ENCODE data around the gene AGBL4. TPM values are rescaled to one million over a fixed set of nuclear protein-coding genes. Genes with fewer than 3 reads are reported as not detected.

The AGBL4 gene
- polyA plus RNA-seq, 1 donor (not counting 4 experiments of a cell fraction or from before 2014, with no cell fraction given), result not detected

- DNase-seq (ENCODE audit: low read depth, low spot score) (no peak), FAIRE-seq (no peak)
- no peaks in the 10 kb centered on the region for H3K27me3 ChIP-seq (ENCODE audit: control insufficient read depth, extremely low read depth, insufficient read depth, low read length)
- no peaks in the 10 kb centered on the region for H3K9me1 ChIP-seq (ENCODE audit: control insufficient read depth, extremely low read depth, insufficient read depth, low read length)
- H3K4me3 ChIP-seq (ENCODE audit: control insufficient read depth in 2 of 3, extremely low read depth in 1 of 3, insufficient read depth in 2 of 3, low read depth in 1 of 3, low read length in 3 of 3), result no peak overlapping the region
- H3K27ac ChIP-seq (ENCODE audit: control insufficient read depth, insufficient read depth, low read length), result no peak overlapping the region
- no peak for TF ChIP-seq CTCF (optimal IDR thresholded peaks at IDR 0.05 in 1 of 3, IDR thresholded peaks at IDR 0.05 in 1 of 3, conservative IDR thresholded peaks at IDR 0.05 in 1 of 3; ENCODE audit: extremely low read depth in 1 of 3, insufficient read depth in 2 of 3, low read length in 3 of 3)
- TF ChIP-seq EZH2 (IDR thresholded peaks at IDR 0.05; ENCODE audit: low read length), result no peak
- no peaks in the 10 kb centered on the region for H3K4me1 ChIP-seq (ENCODE audit: control insufficient read depth, extremely low read depth, insufficient read depth, low read length)
- no peak overlapping the region for H3K9ac ChIP-seq (ENCODE audit: control insufficient read depth, extremely low read depth, insufficient read depth, low read length)
- H3K9me3 ChIP-seq (ENCODE audit: control insufficient read depth, low read depth, low read length), result no peaks in the 10 kb centered on the region
- no peaks in the 10 kb centered on the region for H3K79me2 ChIP-seq (ENCODE audit: control insufficient read depth, insufficient read depth, low read length)
- H3K36me3 ChIP-seq (ENCODE audit: control insufficient read depth in 2 of 2, extremely low read depth in 1 of 2, insufficient read depth in 2 of 2, low read length in 2 of 2), result no peaks in the 10 kb centered on the region
- dilution Hi-C loops (cut with MboI; ENCODE audit: extremely low pct_ligation_motif_present, low sequenced_read_pairs), result no loop called here
- no peaks in the 10 kb centered on the region for H4K20me1 ChIP-seq (ENCODE audit: control insufficient read depth, extremely low read depth, insufficient read depth, low read length)
- no peak overlapping the region for H2AFZ ChIP-seq (ENCODE audit: control insufficient read depth, low read length)
- H3K4me2 ChIP-seq (ENCODE audit: control insufficient read depth, extremely low read depth, insufficient read depth, low read depth, low read length), result no peak overlapping the region
Measured at GRCh38 chr1:48765335-48765734, 1258.4 kb downstream of the AGBL4 start.

- no peak overlapping the region for H2AFZ ChIP-seq (ENCODE audit: control insufficient read depth, low read length)
- no peaks in the 10 kb centered on the region for H3K9me1 ChIP-seq (ENCODE audit: control insufficient read depth, extremely low read depth, insufficient read depth, low read length)
- H3K27ac ChIP-seq (ENCODE audit: control insufficient read depth, insufficient read depth, low read length), result no peak overlapping the region
- dilution Hi-C loops (cut with MboI; ENCODE audit: extremely low pct_ligation_motif_present, low sequenced_read_pairs), result no loop called here
- no peaks in the 10 kb centered on the region for H3K79me2 ChIP-seq (ENCODE audit: control insufficient read depth, insufficient read depth, low read length)
- TF ChIP-seq EZH2 (IDR thresholded peaks at IDR 0.05; ENCODE audit: low read length) (no peak), CTCF (optimal IDR thresholded peaks at IDR 0.05 in 1 of 3, IDR thresholded peaks at IDR 0.05 in 1 of 3, conservative IDR thresholded peaks at IDR 0.05 in 1 of 3; ENCODE audit: extremely low read depth in 1 of 3, insufficient read depth in 2 of 3, low read length in 3 of 3) (no peak)
- H3K27me3 ChIP-seq (ENCODE audit: control insufficient read depth, extremely low read depth, insufficient read depth, low read length), result no peaks in the 10 kb centered on the region
- no peak for DNase-seq (ENCODE audit: low read depth, low spot score)
- no peak overlapping the region for H3K9ac ChIP-seq (ENCODE audit: control insufficient read depth, extremely low read depth, insufficient read depth, low read length)
- H3K4me2 ChIP-seq (ENCODE audit: control insufficient read depth, extremely low read depth, insufficient read depth, low read depth, low read length), result no peak overlapping the region
- H3K9me3 ChIP-seq (ENCODE audit: control insufficient read depth, low read depth, low read length), result no peaks in the 10 kb centered on the region
- H3K4me3 ChIP-seq (ENCODE audit: control insufficient read depth in 2 of 3, extremely low read depth in 1 of 3, insufficient read depth in 2 of 3, low read depth in 1 of 3, low read length in 3 of 3), result no peak overlapping the region
- H3K4me1 ChIP-seq (ENCODE audit: control insufficient read depth, extremely low read depth, insufficient read depth, low read length), result no peaks in the 10 kb centered on the region
- H4K20me1 ChIP-seq (ENCODE audit: control insufficient read depth, extremely low read depth, insufficient read depth, low read length), result no peaks in the 10 kb centered on the region
- no peaks in the 10 kb centered on the region for H3K36me3 ChIP-seq (ENCODE audit: control insufficient read depth in 2 of 2, extremely low read depth in 1 of 2, insufficient read depth in 2 of 2, low read length in 2 of 2)
- no peak for FAIRE-seq
Measured at GRCh38 chr1:48761986-48762385, 1261.8 kb downstream of the AGBL4 start.

All from keratinocyte (primary cell).